Natural killer cell (primary cell): ENCODE results near the gene DUSP7. TPM values are rescaled to one million over a fixed set of nuclear protein-coding genes. Genes with fewer than 3 reads are reported as not detected.

Experiments used
- ATAC-seq, 3 donors: fragments of 150-1000 bp in 2 of 3; fragments of 200-7000 bp in 1 of 3; cut with Tn5 transposase; 1 replicate in 1 of 3; 2 replicates in 2 of 3; pipeline ENCODE4 v1.10.0; 2021; ENCODE audit warnings: mild to moderate bottlenecking in 2 of 3, moderate library complexity in 2 of 3
- DNase-seq, 2 donors: peaks; one replicate each; pipeline versions ENCODE4 v3.0.0 to v3.0.0-alpha.2; 2013 to 2021; ENCODE audit warnings: mixed read lengths in 1 of 2
- H3K27ac ChIP-seq: one replicate; pipeline ENCODE4 v1.5.1; 2013; ENCODE audit warnings: mild to moderate bottlenecking, low read length
- H3K27me3 ChIP-seq: one replicate; pipeline ENCODE4 v1.6.1; 2013; ENCODE audit warnings: low read length; ENCODE audit not compliant: control insufficient read depth, insufficient read depth
- H3K36me3 ChIP-seq: one replicate; pipeline ENCODE4 v1.6.1; 2013; ENCODE audit warnings: low read length; ENCODE audit not compliant: control insufficient read depth, insufficient read depth
- H3K4me1 ChIP-seq: one replicate; pipeline ENCODE4 v1.6.1; 2013; ENCODE audit warnings: low read length; ENCODE audit not compliant: control insufficient read depth, insufficient read depth
- H3K4me3 ChIP-seq: one replicate; pipeline ENCODE4 v1.5.1; 2013; ENCODE audit warnings: low read length
- H3K9me3 ChIP-seq: one replicate; pipeline ENCODE4 v1.6.1; 2013; ENCODE audit warnings: low read length; ENCODE audit not compliant: control insufficient read depth, insufficient read depth
- H3K27ac Mint-ChIP-seq, 2 donors: one replicate each; pipeline ENCODE4 v1.8.0; 2022; ENCODE audit warnings: mild to moderate bottlenecking in 2 of 2, mixed read lengths in 2 of 2, moderate library complexity in 1 of 2
- H3K27me3 Mint-ChIP-seq, 2 donors: one replicate each; pipeline ENCODE4 v1.8.0; 2022; ENCODE audit warnings: low read depth in 2 of 2, mixed read lengths in 2 of 2
- H3K36me3 Mint-ChIP-seq: one replicate; pipeline ENCODE4 v1.8.0; 2022; ENCODE audit warnings: mixed read lengths
- H3K4me1 Mint-ChIP-seq, 2 donors: one replicate each; pipeline ENCODE4 v1.8.0; 2022; ENCODE audit warnings: mixed read lengths in 2 of 2
- H3K4me3 Mint-ChIP-seq: one replicate; pipeline ENCODE4 v1.8.0; 2022; ENCODE audit warnings: mild to moderate bottlenecking, moderate library complexity, mixed read lengths
- H3K9me3 Mint-ChIP-seq, 2 donors: one replicate each; pipeline ENCODE4 v1.8.0; 2022; ENCODE audit warnings: mixed read lengths in 2 of 2
- WGBS: methylation state at CpG from one replicate; pipeline ENCODE4 v1.1.7; 2013; ENCODE audit warnings: missing lambda C conversion rate; ENCODE audit not compliant: insufficient coverage; 5-methylcytosine and 5-hydroxymethylcytosine counted together
- intact Hi-C: fragments of 100-400 bp; cut with micrococcal nuclease; formaldehyde crosslinking; loops from one replicate; pipeline ENCODE4 v1.14.2; 2022
- total RNA-seq, 4 donors: library from RNA; stranded (reverse); fragments of 120-200 nt in 1 of 4; gene quantifications; one replicate each; pipeline versions ENCODE4 v1.2.3 to v1.2.4, GENCODE V29; 2013 to 2022
- TF ChIP-seq, protein P1 (sequence below): fragments of 200-600 bp; IDR thresholded peaks from one replicate; pipeline ENCODE4 v1.8.0; 2022; ENCODE audit warnings: antibody characterized with exemption

The DUSP7 gene
- total RNA-seq, 3 donors from 2014 or later (not counting 1 experiment from before 2014, with no cell fraction given): 8.7 to 17.4 (median 11.6) TPM

DNA sequence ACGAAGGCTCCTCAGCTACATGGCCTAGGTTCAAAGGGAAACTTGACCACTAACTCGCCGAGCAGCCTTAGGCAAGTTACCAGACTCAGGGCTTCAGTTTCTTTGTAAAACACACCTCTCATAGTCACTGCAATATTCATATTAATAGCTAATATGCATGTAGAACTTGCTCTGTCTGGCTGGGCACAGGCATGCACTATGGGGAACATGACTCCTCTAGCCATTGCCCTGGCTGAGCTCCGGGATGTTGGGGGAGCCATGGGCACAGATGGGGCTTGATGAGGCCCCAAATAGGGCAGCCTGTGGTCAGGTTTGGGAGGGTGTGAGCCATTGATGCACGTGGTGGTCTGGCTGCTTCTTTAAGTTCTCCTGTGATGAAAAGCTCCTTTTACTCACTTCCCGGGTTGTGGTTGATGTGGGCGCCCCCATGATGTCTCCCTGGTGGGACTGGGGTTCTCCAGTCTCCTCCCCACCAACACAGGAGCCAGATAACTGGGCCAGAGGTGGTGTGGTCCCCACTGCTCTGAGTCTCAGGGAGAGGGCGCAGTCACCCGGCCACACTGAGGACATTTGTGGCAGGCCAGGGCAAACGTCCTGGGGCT lies 29.4 kb upstream of the DUSP7 start:
- Mint-ChIP-seq H3K9me3 (no peaks in the 10 kb centered on the region), H3K27ac (peak overlapping the region; percentile 51 to 73), H3K4me1 (peaks cover 29 to 30% of the 10 kb centered on the region in 2 donors), H3K27me3 (no peaks in the 10 kb centered on the region), H3K4me3 (no peak overlapping the region), H3K36me3 (no peaks in the 10 kb centered on the region)
- no peaks in the 10 kb centered on the region for H3K36me3 ChIP-seq
- no peaks in the 10 kb centered on the region for H3K27me3 ChIP-seq
- ATAC-seq (peak; percentile 38 to 79 (median 57)), DNase-seq (peak in 1 of 2 donors; percentile 31)
- no peak overlapping the region for H3K27ac ChIP-seq
- TF ChIP-seq, protein P1, sequence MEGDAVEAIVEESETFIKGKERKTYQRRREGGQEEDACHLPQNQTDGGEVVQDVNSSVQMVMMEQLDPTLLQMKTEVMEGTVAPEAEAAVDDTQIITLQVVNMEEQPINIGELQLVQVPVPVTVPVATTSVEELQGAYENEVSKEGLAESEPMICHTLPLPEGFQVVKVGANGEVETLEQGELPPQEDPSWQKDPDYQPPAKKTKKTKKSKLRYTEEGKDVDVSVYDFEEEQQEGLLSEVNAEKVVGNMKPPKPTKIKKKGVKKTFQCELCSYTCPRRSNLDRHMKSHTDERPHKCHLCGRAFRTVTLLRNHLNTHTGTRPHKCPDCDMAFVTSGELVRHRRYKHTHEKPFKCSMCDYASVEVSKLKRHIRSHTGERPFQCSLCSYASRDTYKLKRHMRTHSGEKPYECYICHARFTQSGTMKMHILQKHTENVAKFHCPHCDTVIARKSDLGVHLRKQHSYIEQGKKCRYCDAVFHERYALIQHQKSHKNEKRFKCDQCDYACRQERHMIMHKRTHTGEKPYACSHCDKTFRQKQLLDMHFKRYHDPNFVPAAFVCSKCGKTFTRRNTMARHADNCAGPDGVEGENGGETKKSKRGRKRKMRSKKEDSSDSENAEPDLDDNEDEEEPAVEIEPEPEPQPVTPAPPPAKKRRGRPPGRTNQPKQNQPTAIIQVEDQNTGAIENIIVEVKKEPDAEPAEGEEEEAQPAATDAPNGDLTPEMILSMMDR: no peak
- H3K9me3 ChIP-seq: no peaks in the 10 kb centered on the region
- no peak overlapping the region for H3K4me3 ChIP-seq
- H3K4me1 ChIP-seq: peaks cover 38% of the 10 kb centered on the region
- intact Hi-C loops: no loop called here
- WGBS: 43% methylated on average over 10 of the region's 10 CpGs

DNA sequence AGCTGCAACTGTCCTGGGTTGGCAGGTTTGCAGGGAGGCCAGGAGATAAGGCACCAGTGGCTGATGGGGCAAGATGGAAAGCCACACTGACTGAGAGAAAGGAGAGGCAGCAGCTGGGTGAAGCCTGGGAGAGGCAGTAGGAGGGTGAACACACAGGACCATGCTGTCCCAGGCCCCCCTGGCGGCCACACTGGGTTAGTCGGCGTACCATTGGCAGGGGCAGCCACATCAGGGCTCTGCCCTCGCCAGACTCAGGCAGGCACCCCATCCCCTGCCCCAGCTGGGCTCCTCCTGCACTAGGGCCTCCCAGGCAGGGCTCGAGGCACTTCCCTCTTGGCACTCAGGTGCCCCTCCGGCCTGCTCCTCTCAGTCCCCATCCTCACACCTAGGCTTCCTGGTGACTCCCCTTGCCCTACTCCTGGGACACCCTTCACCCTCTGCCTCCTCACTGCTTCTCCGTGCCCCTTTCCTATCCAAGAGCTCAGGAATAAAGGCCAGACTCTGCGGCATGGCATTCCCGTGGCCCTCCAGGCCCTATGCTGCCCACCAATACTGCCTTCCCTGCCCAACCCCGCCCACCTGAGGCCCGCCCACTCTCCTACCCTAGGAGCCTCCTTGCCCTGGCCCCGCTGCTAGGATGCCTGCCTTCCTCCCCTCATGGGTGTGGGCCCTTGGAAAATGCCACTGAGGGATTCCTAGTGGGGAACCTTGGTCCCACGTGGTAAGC lies 28.7 kb upstream of the DUSP7 start:
- peak overlapping the region in 1 of 2 donors; percentile 73 for H3K27ac Mint-ChIP-seq
- intact Hi-C loops: no loop called here

DNA sequence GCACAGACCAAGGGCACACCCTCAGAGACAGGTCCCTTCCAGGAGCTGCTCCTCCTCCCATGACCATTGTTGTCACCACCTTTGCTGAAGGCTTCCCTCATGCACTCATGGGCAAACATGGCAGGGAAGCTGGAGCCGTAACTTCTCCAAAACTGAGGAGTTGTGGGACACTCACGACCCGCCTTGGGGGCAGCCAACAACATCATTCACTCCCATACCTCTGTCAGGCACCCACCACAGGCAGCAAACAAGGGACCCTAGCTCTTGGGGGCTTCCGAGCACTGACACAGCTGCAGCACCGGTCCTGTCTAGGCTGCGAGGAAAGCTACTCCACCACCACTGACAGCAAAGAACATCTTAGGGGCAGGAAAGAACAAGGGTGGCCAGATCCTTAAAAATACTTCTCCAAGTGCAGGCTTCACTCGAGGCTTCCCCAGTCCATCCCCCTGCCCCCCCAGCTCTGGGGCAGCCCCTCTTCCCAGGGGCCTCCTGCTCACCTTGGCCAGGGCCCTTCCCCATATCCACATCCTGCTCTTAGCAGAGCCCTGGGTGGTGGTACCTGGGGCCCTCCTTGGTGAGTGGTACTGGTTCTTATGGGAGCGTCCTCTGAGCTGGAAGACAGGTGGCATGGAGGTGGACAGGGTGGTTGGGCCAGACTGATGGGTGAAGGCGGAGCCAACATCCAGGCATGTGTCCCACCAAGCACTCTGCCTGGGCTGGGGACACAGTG lies 28.0 kb upstream of the DUSP7 start:
- TF ChIP-seq, protein P1: no peak
- Histone ChIP-seq H3K36me3 (no peaks in the 10 kb centered on the region), H3K27me3 (no peaks in the 10 kb centered on the region), H3K9me3 (no peaks in the 10 kb centered on the region), H3K4me1 (peaks cover 38% of the 10 kb centered on the region), H3K27ac (no peak overlapping the region), H3K4me3 (no peak overlapping the region)
- DNase-seq (no peak), ATAC-seq (no peak)
- H3K36me3 Mint-ChIP-seq: no peaks in the 10 kb centered on the region
- peaks cover 29 to 30% of the 10 kb centered on the region in 2 donors for H3K4me1 Mint-ChIP-seq
- H3K4me3 Mint-ChIP-seq: no peak overlapping the region
- no peaks in the 10 kb centered on the region for H3K27me3 Mint-ChIP-seq
- H3K9me3 Mint-ChIP-seq: no peaks in the 10 kb centered on the region
- H3K27ac Mint-ChIP-seq: no peak overlapping the region
- intact Hi-C loops: no loop called here
- 97% methylated on average over 9 of the region's 9 CpGs for WGBS

More for the DNA sequence above, 28.7 kb upstream of the DUSP7 start:
- H3K9me3 Mint-ChIP-seq: no peaks in the 10 kb centered on the region
- H3K9me3 ChIP-seq: no peaks in the 10 kb centered on the region
- TF ChIP-seq, protein P1: no peak
- no peak overlapping the region for H3K27ac ChIP-seq
- H3K4me1 ChIP-seq: peaks cover 38% of the 10 kb centered on the region
- no peaks in the 10 kb centered on the region for H3K27me3 ChIP-seq
- DNase-seq (no peak), ATAC-seq (no peak)
- H3K4me3 Mint-ChIP-seq: no peak overlapping the region
- no peaks in the 10 kb centered on the region for H3K36me3 Mint-ChIP-seq
- no peaks in the 10 kb centered on the region for H3K36me3 ChIP-seq
- WGBS: 89% methylated on average over 13 of the region's 13 CpGs
- peaks cover 29 to 30% of the 10 kb centered on the region in 2 donors for H3K4me1 Mint-ChIP-seq
- H3K4me3 ChIP-seq: no peak overlapping the region
- no peaks in the 10 kb centered on the region for H3K27me3 Mint-ChIP-seq
